AG09319 (cell line): ENCODE data around the gene CPNE5.

Experiments used
- DNase-seq: peaks from one replicate; pipeline ENCODE4 v3.0.0-alpha.2; 2010; ENCODE audit warnings: low read depth; ENCODE audit errors: extremely low read depth
- CTCF ChIP-seq: IDR thresholded peaks from 2 replicates; pipeline ENCODE4 v1.5.1; 2011; ENCODE audit warnings: low read depth, mild to moderate bottlenecking, inconsistent platforms, low read length, moderate library complexity

Gene CPNE5

GRCh38 chr6:36848658-36849441, 9.6 kb upstream of the CPNE5 start:
- DNase-seq: no peak

GRCh38 chr6:36847991-36848390, 8.7 kb upstream of the CPNE5 start:
- TF ChIP-seq CTCF: no peak
- DNase-seq: no peak

More at GRCh38 chr6:36848658-36849441, 9.6 kb upstream of the CPNE5 start:
- no peak for TF ChIP-seq CTCF

GRCh38 chr6:36847152-36847551, 7.9 kb upstream of the CPNE5 start:
- TF ChIP-seq CTCF: no peak
- DNase-seq: no peak

- TF ChIP-seq CTCF: no peak
- no peak for DNase-seq
Measured at GRCh38 chr6:36845233-36845632, 6.0 kb upstream of the CPNE5 start.

- TF ChIP-seq CTCF: no peak
Measured at GRCh38 chr6:36844232-36845170, 5.3 kb upstream of the CPNE5 start.

GRCh38 chr6:36843170-36843569, 3.9 kb upstream of the CPNE5 start:
- no peak for DNase-seq
- TF ChIP-seq CTCF: no peak

More at GRCh38 chr6:36844232-36845170, 5.3 kb upstream of the CPNE5 start:
- DNase-seq: no peak

- TF ChIP-seq CTCF: no peak
- no peak for DNase-seq
Measured at GRCh38 chr6:36841756-36842155, 2.5 kb upstream of the CPNE5 start.
